Activated CD4-positive, CD25-positive, alpha-beta regulatory T cell treated with anti-CD3 and anti-CD28 coated beads, Interleukin-2, amount 50 U/mL, for 72 hours (primary cell): ENCODE data around the gene ERN2.
A peak's percentile ranks its signal among the peaks of the same experiment; 100 is the strongest.

Source experiments
- DNase-seq: peaks from one replicate; pipeline ENCODE4 v3.0.0; 2021

The ERN2 gene

GRCh38 chr16:23682181-23682580, 30.8 kb downstream of the ERN2 start:
- DNase-seq: no peak

GRCh38 chr16:23679986-23680336, 33.1 kb downstream of the ERN2 start:
- DNase-seq: no peak

GRCh38 chr16:23679274-23679985, 33.6 kb downstream of the ERN2 start:
- DNase-seq: no peak

GRCh38 chr16:23678430-23679273, 34.4 kb downstream of the ERN2 start, which contains the start of gene PLK1:
PLK1 (plus strand) TSS chr16:23678889; CDS start chr16:23678933, 44 bp downstream.
- peak; percentile 70 for DNase-seq

GRCh38 chr16:23676924-23677480, 36.0 kb downstream of the ERN2 start:
- no peak for DNase-seq

GRCh38 chr16:23673971-23674614, 38.9 kb downstream of the ERN2 start:
- DNase-seq: no peak

- peak; percentile 37 for DNase-seq
Measured at GRCh38 chr16:23670137-23670776, 42.8 kb downstream of the ERN2 start.

GRCh38 chr16:23668873-23669272, 44.1 kb downstream of the ERN2 start:
- no peak for DNase-seq

- DNase-seq: no peak
Measured at GRCh38 chr16:23668225-23668624, 44.8 kb downstream of the ERN2 start.

GRCh38 chr16:23667355-23667659, 45.7 kb downstream of the ERN2 start:
- DNase-seq: no peak

GRCh38 chr16:23666571-23667354, 46.3 kb downstream of the ERN2 start:
- no peak for DNase-seq

GRCh38 chr16:23663918-23664317, 49.1 kb downstream of the ERN2 start:
- no peak for DNase-seq

GRCh38 chr16:23651943-23652468, 61.0 kb downstream of the ERN2 start:
- no peak for DNase-seq

GRCh38 chr16:23650674-23651416, 62.2 kb downstream of the ERN2 start:
- DNase-seq: no peak

- no peak for DNase-seq
Measured at GRCh38 chr16:23642246-23642774, 70.7 kb downstream of the ERN2 start.

GRCh38 chr16:23640931-23641765, 71.9 kb downstream of the ERN2 start, which contains the start of the genes DCTN5 and PALB2:
DCTN5 (plus strand) TSS chr16:23641466; CDS start chr16:23641543, 77 bp downstream.
PALB2 (minus strand) TSS chr16:23641310; CDS start chr16:23641157, 153 bp downstream.
- peak; percentile 84 for DNase-seq

GRCh38 chr16:23640615-23640930, 72.4 kb downstream of the ERN2 start:
- no peak for DNase-seq
